ENCODE measurements around the gene FAM110A. TPM values are rescaled to one million over a fixed set of nuclear protein-coding genes. Genes with fewer than 3 reads are reported as not detected.
"Not testable (repeated sequence)": the region's sequence is repeated elsewhere in the genome, so short reads cannot be mapped to it uniquely, and the experiment has no call there.

The FAM110A gene
- total RNA-seq, 1 experiment from 2014 or later: 11.7 TPM

DNA sequence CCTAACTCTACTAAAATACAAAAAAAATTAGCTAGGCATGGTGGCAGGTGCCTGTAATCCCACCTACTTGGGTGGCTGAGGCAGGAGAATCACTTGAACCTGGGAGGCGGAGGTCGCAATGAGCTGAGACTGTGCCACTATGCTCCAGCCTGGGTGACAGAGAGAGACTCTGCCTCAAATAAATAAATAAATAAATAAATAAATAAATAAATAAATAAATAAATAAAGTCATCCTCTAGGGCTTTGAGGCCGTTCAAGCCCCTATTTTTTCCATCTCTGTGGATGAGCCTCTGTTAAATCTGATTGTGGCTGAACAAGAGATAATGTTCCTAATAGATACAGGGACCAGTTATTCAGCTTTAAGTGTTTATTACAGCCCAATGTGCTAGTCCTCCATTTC is 31.8 kb upstream of the FAM110A start:
- CTCF ChIA-PET: no interaction called here

GRCh38 chr20:805713-806112 is 27.8 kb upstream of the FAM110A start:
- peaks cover 14% of the 10 kb centered on the region for H3K9me3 ChIP-seq (ENCODE audit: low read depth, low read length, poor library complexity, severe bottlenecking)
- POLR2A ChIA-PET (ENCODE audit: low non-redundant PET): no interaction called here
- TF ChIP-seq EZH2 (IDR thresholded peaks at IDR 0.05; ENCODE audit: borderline replicate concordance, low read depth, low read length, poor library complexity, severe bottlenecking) (no peak), CTCF (conservative IDR thresholded peaks at IDR 0.05; ENCODE audit: low read depth, low read length) (no peak)

More for the DNA sequence above, 31.8 kb upstream of the FAM110A start:
- no TSS peak for BruUV-seq (replicated peaks)
- POLR2A ChIA-PET (ENCODE audit: low non-redundant PET): no interaction called here
- Histone ChIP-seq H3K27me3 (replicated peaks; ENCODE audit: insufficient read depth, low read depth, low read length, poor library complexity) (peaks cover 7% of the 10 kb centered on the region), H3K27ac (ENCODE audit: low read depth, low read length, poor library complexity, severe bottlenecking) (no peak overlapping the region), H3K4me1 (ENCODE audit: insufficient read depth, low read length, poor library complexity, severe bottlenecking) (no peaks in the 10 kb centered on the region), H3K9me3 (ENCODE audit: low read depth, low read length, poor library complexity, severe bottlenecking) (peaks cover 13% of the 10 kb centered on the region), H3K36me3 (ENCODE audit: insufficient read depth, low read length, poor library complexity, severe bottlenecking) (no peaks in the 10 kb centered on the region), H3K4me3 (ENCODE audit: low read depth, low read length, poor library complexity, severe bottlenecking) (no peak overlapping the region)
- intact Hi-C loops (cut with micrococcal nuclease; ENCODE audit: unreplicated experiment): no loop called here
- no peak for DNase-seq (ENCODE audit: low spot score)
- no peak for TF ChIP-seq CTCF (conservative IDR thresholded peaks at IDR 0.05; ENCODE audit: low read depth, low read length)
- no peak for TF ChIP-seq EZH2 (IDR thresholded peaks at IDR 0.05; ENCODE audit: borderline replicate concordance, low read depth, low read length, poor library complexity, severe bottlenecking)

GRCh38 chr20:811776-812434 is 21.6 kb upstream of the FAM110A start:
- BruUV-seq (replicated peaks); H3K27me3 ChIP-seq (replicated peaks; ENCODE audit: insufficient read depth, low read depth, low read length, poor library complexity); CTCF ChIA-PET; H3K36me3 ChIP-seq (ENCODE audit: insufficient read depth, low read length, poor library complexity, severe bottlenecking); DNase-seq (ENCODE audit: low spot score); H3K4me3 ChIP-seq (ENCODE audit: low read depth, low read length, poor library complexity, severe bottlenecking); H3K4me1 ChIP-seq (ENCODE audit: insufficient read depth, low read length, poor library complexity, severe bottlenecking); POLR2A ChIA-PET (ENCODE audit: low non-redundant PET); intact Hi-C loops (cut with micrococcal nuclease; ENCODE audit: unreplicated experiment); H3K27ac ChIP-seq (ENCODE audit: low read depth, low read length, poor library complexity, severe bottlenecking); H3K9me3 ChIP-seq (ENCODE audit: low read depth, low read length, poor library complexity, severe bottlenecking): not testable (repeated sequence)

More at GRCh38 chr20:805713-806112, 27.8 kb upstream of the FAM110A start:
- Histone ChIP-seq H3K27ac (ENCODE audit: low read depth, low read length, poor library complexity, severe bottlenecking) (no peak overlapping the region), H3K27me3 (replicated peaks; ENCODE audit: insufficient read depth, low read depth, low read length, poor library complexity) (peaks cover 7% of the 10 kb centered on the region), H3K4me1 (ENCODE audit: insufficient read depth, low read length, poor library complexity, severe bottlenecking) (no peaks in the 10 kb centered on the region), H3K4me3 (ENCODE audit: low read depth, low read length, poor library complexity, severe bottlenecking) (no peak overlapping the region), H3K36me3 (ENCODE audit: insufficient read depth, low read length, poor library complexity, severe bottlenecking) (no peaks in the 10 kb centered on the region)
- DNase-seq (ENCODE audit: low spot score): peak; percentile 9
- CTCF ChIA-PET: no interaction called here
- BruUV-seq (replicated peaks): no TSS peak
- intact Hi-C loops (cut with micrococcal nuclease; ENCODE audit: unreplicated experiment): no loop called here

DNA sequence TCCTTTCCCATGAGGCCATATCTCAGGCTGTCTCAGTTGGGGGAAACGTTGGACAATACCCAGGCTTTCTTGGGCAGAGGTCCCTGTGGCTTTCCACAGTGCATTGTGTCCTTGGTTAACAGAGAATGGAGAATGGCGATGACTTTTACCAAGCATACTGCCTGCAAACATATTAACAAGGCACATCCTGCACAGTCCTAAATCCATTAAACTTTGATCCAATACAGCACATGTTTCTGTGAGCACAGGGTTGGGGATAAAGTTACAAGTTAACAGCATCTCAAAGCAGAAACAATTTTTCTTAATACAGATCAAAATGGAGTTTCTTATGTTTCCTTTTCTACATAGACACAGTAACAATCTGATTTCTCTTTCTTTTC is 21.1 kb upstream of the FAM110A start:
- H3K36me3 ChIP-seq (ENCODE audit: insufficient read depth, low read length, poor library complexity, severe bottlenecking); BruUV-seq (replicated peaks); H3K4me1 ChIP-seq (ENCODE audit: insufficient read depth, low read length, poor library complexity, severe bottlenecking); POLR2A ChIA-PET (ENCODE audit: low non-redundant PET); H3K4me3 ChIP-seq (ENCODE audit: low read depth, low read length, poor library complexity, severe bottlenecking); DNase-seq (ENCODE audit: low spot score); H3K27me3 ChIP-seq (replicated peaks; ENCODE audit: insufficient read depth, low read depth, low read length, poor library complexity); H3K27ac ChIP-seq (ENCODE audit: low read depth, low read length, poor library complexity, severe bottlenecking); CTCF ChIA-PET; intact Hi-C loops (cut with micrococcal nuclease; ENCODE audit: unreplicated experiment); H3K9me3 ChIP-seq (ENCODE audit: low read depth, low read length, poor library complexity, severe bottlenecking): not testable (repeated sequence)

All from A673 (cell line).